ENCODE measurements around the gene ERC1. TPM values are rescaled to one million over a fixed set of nuclear protein-coding genes. Genes with fewer than 3 reads are reported as not detected.

The ERC1 gene
- total RNA-seq, result 17.2 TPM

DNA sequence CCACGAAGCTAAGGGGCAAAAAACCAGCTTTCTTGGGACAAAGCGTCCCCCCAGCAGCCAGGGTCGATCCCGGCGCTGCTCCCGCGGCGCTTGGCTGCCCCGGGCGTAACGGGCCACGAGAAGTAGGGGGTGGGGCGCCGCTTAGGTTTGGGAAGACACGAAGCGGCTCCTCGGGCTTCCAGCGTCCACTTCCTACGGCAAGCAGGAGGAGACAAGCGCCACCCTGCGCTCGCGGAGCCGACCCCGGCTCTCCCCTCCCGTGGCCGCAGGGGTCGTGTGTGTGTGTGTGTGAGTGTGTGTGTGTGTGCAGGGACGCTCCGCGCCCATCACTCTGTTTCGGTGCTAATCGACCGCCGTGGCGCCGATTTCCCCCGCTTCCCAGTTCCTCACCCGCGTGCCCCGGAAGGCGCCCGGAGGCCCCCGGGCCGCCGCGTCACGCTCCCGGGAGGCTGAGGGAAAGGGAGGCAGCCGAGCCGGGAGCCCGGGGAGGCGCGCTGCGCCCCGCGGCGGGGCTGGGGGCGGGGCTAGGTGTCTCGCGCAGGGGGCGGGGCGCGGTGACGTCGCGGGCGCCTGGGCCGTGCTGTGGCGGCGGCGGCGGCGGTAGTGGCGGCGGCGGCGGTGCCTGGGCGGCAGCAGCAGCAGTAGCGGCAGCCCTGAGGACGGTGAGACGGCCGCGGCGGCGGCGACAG, at the start of gene ERC1:
Gene ERC1 (plus strand): TSS at position 563 of the 689 bp plus-strand sequence. CDS start 36,681 bp downstream, outside the sequence.
- DNase-seq (ENCODE audit: low read depth in 2 of 3, low spot score in 2 of 3), result peak; percentile 67 to 93 (median 92)

DNA sequence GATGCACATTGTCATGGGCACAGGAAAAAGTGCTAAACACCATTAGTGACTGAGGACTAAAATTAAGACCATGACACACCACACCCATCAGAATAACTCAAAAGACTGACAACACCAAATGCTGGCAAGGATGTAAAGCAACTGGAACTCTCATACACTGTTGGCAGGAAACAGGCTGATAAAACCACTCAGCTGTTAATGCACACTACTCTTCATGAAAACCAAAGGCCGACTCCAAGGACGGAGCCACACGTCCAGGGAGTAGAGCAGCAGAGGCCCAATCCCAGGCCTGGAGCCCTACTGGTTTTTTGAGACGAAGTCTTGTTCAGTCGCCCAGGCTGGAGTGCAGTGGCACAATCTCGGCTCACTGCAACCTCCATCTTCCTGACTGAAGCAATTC, 48.0 kb upstream of the ERC1 start:
- DNase-seq (ENCODE audit: low read depth in 2 of 3, low spot score in 2 of 3), result no peak

DNA sequence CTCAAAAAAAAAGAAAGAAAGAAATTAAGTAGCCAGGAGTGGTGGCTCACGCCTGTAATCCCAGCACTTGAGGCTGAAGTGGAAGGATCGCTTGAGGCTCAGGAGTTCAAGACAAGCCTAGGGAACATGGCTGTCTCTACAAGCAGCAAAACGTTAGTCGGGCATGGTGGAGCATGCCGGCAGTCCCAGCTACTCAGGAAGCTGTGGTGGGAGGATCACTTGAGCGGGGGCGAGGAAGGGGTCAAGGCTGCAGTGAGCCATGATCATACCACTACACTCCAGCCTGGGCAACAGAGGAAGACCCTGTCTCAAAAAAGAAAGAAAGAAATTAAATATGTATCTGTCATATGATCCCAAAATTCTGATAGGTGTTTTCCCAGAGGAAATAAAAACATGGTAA, 46.8 kb upstream of the ERC1 start:
- no peak for DNase-seq (ENCODE audit: low read depth in 2 of 3, low spot score in 2 of 3)

DNA sequence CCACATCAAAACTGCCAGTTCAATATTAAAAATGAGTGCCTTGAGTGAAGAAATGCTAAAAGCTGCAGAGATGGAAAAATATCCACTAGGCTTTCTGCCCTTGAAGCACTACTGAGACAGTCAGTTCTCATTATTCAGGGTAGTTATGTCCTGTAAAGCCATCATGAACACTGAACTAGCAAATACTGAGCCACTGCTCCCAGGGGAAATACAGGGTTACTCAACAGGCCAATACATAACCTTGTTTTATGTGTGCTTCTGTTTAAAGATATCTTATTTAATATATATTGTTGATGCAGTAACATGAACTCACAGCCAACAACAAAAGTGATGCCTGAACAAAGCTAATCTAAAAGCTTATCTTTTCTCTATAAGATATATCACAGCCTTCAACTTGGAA, 44.8 kb upstream of the ERC1 start:
- DNase-seq (ENCODE audit: low read depth in 2 of 3, low spot score in 2 of 3), result no peak

DNA sequence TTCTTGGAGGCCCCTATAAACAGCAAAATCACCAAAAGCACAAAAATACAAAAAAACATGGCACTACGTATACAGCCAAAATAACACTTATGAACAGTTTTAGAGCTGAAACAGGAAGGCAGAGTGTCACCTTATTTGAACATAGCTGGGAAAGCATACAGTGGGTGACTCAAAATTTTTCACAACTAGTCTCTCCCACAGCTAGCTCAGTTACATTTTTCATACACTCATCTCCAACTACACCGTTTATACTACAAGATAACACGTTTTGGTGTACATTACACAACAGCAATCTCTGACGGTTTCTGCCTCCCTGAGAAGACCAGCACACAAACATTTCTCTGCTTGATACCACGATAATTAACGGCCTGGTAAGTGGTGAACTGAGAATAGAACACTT, 44.4 kb upstream of the ERC1 start:
- no peak for DNase-seq (ENCODE audit: low read depth in 2 of 3, low spot score in 2 of 3)

DNA sequence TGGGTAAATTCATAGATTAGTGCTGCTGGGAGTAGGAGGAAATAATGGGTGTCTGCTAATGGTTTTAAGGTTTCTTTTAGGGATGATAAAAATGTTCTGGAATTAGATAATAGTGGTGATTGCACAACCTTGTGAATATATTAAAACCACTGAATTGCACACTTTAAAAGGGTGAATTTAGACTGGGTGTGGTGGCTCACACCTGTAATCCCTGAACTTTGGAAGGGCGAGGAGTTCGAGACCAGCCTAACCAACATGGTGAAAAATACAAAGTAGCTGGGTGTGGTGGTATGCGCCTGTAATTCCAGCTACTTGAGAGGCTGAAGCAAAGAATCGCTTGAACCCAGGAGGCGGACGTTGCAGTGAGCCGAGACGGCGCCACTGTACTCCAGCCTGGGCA, 42.8 kb upstream of the ERC1 start:
- no peak for DNase-seq (ENCODE audit: low read depth in 2 of 3, low spot score in 2 of 3)

DNA sequence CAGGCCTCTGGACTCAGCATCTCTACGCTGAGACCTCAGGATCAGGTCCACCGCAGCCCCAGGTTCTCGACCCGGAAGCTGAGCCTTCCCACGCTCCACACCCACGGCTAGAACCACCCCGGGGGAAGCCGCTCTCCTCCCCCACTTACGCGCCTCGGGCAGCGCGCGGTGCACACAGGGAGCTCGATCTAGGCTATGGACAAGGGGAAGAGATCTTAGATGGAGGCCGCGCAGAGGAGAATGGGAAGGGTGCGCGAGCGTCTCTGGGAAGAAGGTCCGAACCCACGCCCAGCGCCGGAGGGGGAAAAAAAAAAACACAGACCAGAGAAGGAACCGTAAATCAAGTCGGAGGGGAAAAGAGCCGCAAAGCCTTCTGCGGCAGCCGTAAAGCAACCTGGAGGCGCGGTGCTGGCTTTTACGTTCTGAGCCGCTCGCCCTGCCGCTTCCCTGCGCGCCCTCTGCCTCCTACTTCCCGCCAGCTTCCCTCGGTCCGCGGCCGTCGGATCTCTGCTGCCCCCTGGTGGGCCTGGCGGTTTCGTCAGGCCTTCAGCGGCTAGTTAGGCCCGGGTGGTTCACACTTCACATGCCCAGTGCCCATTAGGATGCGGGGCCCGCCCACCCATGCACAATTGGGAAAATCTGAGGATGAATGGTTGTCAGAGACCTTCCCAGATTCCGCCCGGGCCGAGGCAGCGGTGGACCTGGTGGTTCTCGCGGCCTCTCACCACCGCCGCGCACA, 41.4 kb upstream of the ERC1 start, which contains the start of gene RAD52:
Gene RAD52 (minus strand): TSS at position 242 of the 739 bp plus-strand sequence. CDS start 16,636 bp downstream, outside the sequence.
- DNase-seq (ENCODE audit: low read depth in 2 of 3, low spot score in 2 of 3), result peak; percentile 98

DNA sequence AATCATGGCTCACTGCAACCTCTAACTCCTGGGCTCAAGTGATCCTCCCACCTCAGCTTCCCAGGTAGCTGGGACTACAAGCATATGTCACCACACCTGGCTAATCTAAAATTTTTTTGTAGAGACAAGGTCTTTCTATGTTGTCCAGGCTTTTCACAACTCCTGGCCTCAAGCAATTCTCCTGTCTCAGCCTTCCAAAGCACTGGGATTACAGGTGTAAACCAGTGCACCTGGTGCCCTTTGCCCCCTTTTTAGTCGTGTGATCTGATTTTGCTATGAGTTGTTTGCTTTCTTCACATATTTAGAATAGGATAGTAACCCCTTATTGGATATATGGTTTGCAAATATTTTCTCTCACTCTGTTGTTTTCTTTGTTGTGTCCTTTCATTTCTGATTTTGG, 39.8 kb upstream of the ERC1 start:
- no peak for DNase-seq (ENCODE audit: low read depth in 2 of 3, low spot score in 2 of 3)

DNA sequence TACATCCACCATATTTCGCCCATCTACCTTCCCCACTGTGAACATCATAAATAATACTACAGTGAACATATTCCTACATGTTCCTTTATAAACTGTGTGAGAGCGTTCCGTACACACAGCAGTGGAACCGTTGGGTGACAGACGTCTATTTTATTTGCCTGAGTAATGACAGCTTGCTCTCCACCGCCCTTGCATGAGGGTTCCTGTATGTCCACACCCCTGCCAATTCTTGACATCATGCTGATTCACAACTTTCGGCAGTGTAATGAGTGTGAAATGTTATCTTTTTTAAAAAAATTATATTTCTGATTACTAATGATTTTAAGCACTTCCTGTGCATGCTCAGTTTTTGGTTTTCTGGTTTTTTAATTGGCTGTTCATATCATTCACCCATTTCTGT, 37.2 kb upstream of the ERC1 start:
- DNase-seq (ENCODE audit: low read depth in 2 of 3, low spot score in 2 of 3), result no peak

DNA sequence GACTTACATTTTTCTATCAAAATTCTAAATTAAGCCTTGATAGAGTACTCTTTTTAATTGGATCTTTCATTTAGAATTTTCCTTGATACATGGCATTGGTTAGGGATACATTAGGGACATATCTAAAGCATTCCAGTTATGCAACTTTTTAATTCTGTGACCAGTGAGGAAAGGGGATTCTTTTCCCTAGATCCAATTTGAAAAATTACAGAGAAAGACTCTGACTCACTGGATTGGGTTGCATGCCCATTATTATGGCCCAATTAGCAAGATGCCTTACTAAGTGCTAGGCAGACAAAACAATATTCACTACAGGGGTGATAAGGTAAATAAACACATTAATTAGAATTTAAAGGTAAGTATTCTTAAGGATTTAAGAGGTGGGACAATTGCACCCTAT, 36.3 kb upstream of the ERC1 start:
- no peak for DNase-seq (ENCODE audit: low read depth in 2 of 3, low spot score in 2 of 3)

DNA sequence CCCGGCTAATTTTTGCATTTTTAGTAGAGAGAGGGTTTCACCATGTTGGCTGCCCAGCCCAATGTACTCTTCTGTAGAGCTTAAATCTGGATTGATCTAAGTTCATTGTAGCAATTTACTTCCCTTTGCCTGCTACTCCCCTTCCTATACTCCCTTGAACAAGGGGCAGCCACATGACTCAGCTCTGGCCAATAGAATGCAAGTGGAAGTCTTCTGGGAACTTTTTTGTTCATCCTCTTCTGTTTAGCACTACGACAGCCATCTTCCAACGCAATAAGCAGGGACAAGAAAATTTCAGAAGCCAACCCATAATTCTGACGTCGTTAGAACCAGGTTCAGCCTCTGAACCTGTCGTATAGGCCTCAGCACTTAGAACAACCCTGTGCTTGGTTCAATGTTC, 35.1 kb upstream of the ERC1 start:
- no peak for DNase-seq (ENCODE audit: low read depth in 2 of 3, low spot score in 2 of 3)

DNA sequence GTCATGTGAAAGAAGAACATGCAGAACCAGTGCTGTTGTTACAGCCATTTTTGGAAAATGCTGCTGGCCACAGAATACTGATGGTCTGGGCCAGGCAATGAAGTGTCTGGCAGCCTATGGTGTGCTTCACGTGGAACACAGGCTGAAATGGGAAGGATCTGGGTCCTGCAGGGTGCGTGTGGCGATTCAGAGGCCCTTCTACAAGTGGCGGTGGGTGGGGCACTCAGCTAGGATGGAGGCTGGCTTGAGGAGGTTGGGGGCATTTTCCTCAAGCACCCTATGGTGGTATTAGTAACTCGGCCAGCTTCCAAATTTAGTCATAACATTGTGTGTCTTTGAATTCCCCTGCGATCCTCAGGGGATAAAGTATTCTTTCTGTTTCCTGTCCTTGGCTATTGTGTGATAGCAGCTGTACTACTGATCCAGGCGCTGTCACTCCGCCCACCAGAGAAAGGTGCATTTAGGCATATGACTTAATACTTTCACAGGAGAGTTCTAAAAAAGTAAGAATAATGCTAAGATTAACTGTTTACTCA, 32.4 kb upstream of the ERC1 start:
- no peak for DNase-seq (ENCODE audit: low read depth in 2 of 3, low spot score in 2 of 3)

DNA sequence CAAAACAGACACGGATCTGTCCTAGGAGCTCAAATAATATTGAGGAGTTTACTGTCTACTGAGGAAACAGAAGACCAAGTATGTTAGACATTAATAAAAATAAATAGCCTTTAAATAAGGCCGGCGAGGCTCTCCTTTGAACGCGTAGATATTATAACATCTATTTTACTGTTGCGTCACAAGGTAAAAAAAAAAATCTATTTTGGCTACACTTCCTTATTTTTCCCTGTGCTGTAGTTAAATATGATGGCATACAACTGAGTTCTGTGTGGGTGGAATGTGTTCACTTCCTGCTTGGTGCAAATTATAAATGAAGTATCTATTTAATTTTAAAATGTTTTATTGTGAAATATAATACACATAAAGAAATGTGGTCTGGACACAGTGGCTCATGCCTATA, 24.3 kb upstream of the ERC1 start:
- no peak for DNase-seq (ENCODE audit: low read depth in 2 of 3, low spot score in 2 of 3)

DNA sequence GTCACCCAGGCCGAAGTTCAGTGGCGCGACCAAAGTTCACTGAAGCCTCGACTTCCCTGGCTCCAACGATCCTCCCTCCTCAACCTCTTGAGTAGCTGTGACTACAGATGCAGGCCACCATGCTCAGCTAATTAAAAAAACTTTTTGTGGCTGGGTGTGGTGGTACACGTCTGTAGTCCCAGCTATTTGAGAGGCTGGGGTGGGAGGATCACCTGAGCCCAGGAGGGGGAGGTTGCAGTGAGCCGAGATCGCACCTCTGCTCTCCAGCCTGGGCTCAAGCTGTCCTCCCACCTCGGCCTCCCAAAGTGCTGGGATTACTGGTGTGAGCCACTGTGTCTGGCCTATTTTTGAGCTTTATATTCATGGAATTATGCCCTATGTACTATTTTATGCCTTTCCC, 23.4 kb upstream of the ERC1 start:
- DNase-seq (ENCODE audit: low read depth in 2 of 3, low spot score in 2 of 3), result no peak

DNA sequence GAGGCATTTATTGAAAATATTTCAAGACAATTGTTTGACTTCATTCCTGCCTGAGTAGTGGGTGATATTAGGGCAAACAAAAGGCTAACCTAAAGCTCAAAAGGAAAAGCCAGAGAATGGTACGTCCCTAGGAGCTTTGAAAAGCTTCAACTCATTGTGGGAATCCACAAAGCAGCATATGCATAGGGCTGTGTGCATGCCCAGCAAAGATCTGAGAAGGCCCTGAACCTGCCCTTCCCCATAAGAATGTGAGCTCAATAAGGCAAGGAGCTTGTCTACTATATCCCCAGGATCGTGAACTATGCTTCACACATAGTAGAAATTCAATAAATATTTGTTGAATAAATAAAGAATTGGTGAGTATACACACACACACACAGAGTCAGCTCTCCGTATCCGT, 22.5 kb upstream of the ERC1 start:
- no peak for DNase-seq (ENCODE audit: low read depth in 2 of 3, low spot score in 2 of 3)

DNA sequence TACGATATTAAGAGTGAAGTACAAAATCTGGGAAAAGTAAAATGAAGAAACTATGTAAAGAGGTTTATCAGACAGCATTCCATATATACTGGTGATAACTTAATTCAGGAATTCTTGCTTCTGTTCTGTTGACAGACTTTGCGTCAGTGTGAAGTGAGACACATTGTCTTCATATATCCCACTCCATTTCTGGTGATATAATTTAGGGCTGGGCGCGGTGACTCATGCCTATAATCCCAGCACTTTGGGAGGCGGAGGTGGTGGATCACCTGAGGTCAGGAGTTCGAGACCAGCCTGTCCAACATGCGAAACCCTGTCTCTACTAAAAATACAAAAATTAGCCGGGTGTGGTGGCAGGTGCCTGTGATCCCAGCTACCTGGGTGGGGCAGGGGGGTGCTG, 21.2 kb upstream of the ERC1 start:
- DNase-seq (ENCODE audit: low read depth in 2 of 3, low spot score in 2 of 3), result no peak

DNA sequence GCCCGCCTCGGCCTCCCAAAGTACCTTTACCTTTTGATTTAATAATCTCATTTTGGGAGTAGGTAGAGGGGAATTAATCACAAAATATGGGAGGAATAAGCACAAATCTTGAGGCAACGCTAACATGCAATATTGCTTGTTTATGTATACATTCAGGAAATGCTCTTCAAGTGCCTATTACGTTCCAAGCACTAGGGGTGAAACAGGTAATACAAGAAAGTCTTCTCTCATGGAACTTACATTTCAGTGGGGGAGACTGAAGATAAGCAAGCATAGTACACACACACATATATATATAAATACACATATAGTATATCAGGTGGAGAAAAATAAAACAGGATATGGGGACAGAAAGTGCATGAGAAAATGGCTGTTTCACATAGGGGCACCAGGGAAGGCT, 19.0 kb upstream of the ERC1 start:
- no peak for DNase-seq (ENCODE audit: low read depth in 2 of 3, low spot score in 2 of 3)

DNA sequence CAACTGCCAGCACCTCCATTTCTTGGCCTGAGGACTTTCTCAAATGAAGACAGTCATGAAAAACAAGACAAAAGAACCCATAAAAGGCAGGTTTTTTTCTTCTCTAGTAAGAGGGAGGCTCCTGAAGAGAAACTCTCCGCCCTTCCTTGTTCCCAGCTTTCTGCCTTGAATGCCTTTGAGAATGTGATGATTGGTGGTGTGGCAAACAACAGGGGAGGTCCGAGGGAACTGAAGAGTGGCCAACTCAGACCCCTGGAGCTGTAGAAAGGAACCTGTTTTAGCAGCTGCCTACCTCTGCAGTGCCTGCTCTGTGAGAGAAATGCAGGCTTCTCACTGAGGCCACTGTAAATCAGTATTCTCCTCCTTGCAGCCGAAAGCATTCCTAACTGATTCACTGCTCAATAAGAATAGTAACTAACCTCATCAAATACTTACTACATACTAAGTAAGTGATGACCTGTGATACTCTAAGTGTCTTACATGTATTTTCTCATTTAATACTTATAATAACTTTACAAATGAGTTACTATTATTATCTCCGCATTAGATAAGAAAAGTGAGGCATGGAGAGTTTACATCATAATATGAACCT, 16.7 kb upstream of the ERC1 start:
- DNase-seq (ENCODE audit: low read depth in 2 of 3, low spot score in 2 of 3), result no peak

DNA sequence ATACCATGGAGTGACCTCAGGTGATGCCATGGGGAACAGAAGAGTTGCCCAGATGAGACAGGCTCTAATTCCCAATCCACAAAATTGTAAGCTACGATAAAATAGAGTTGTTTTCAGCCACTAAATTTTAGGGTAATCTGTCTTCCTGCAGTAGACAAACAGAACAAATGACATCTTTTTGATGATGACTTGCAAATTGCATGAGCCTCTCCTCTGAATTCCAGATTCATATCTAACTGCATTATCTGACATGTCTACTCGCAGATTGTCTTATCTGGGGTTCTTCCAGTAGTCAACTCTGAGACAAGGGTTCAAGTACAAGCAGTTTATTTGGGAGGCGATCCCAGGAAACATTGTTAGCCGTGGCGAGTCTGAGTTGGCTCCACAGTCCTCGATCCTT, 14.4 kb upstream of the ERC1 start:
- DNase-seq (ENCODE audit: low read depth in 2 of 3, low spot score in 2 of 3), result no peak

DNA sequence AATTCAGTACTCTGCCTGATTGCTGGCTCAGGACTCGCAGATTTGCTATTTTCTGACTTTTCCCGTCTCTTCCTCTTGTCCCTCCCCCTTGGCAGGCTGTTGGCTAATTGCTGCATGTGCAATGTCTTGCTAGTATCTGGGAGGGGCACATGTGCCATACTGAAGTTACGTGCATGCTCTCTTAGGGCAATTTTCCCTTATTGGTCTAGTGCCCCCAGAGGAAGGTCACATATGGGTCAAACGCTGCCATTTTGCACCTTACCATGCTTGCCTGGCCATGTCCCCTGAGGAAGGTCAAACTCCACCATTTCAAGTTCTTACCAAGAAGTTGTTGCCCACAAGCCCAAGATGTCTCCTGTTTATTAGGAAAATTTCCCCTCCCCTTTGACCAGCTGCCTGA, 13.9 kb upstream of the ERC1 start:
- no peak for DNase-seq (ENCODE audit: low read depth in 2 of 3, low spot score in 2 of 3)

DNA sequence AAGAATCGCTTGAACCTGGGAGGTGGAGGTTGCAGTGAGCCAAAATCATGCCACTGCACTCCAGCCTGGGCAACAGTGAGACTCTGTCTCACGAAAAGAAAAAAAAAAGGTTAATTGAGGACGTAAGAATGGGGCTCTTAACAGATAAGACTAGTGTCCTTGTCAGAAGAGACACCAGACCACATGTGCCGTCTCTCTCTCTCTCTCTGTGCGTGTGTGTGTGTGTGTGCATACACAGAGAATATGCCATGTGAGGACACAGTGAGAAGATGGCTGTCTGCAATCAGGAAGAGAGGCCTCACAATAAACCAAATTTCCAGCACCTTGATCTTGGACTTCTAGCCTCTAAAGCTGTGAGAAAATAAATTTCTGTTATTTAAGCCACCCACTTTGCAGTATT, 11.7 kb upstream of the ERC1 start:
- no peak for DNase-seq (ENCODE audit: low read depth in 2 of 3, low spot score in 2 of 3)
